Heart right ventricle (tissue), 16 donors: ENCODE measurements around the gene SPSB1. TPM values are rescaled to one million over a fixed set of nuclear protein-coding genes. Genes with fewer than 3 reads are reported as not detected.

Source experiments
- ATAC-seq, 8 donors: fragments of 200-7000 bp; cut with Tn5 transposase; one replicate each; pipeline ENCODE4 v1.9.1; 2020; ENCODE audit warnings: mild to moderate bottlenecking in 8 of 8, moderate library complexity in 8 of 8, moderate number of reproducible peaks in 1 of 8
- DNase-seq, 2 donors: peaks; one replicate each; pipeline ENCODE4 v3.0.0-alpha.2; 2020
- H3K27ac ChIP-seq, 10 donors: fragments of 200-600 bp; sonication (generic) in 2 of 10; one replicate each; pipeline versions ENCODE4 v1.5.0 to v1.8.0; 2020 to 2022; ENCODE audit warnings: mild to moderate bottlenecking in 3 of 10
- H3K27me3 ChIP-seq, 7 donors: fragments of 200-600 bp; one replicate each; pipeline ENCODE4 v1.8.0; 2021 to 2022; ENCODE audit warnings: mild to moderate bottlenecking in 2 of 7
- H3K36me3 ChIP-seq, 9 donors: fragments of 200-600 bp; sonication (generic) in 1 of 9; one replicate each; pipeline versions ENCODE4 v1.5.0 to v1.8.0; 2020 to 2022; ENCODE audit warnings: mild to moderate bottlenecking in 2 of 9
- H3K4me1 ChIP-seq, 9 donors: fragments of 200-600 bp; sonication (generic) in 1 of 9; one replicate each; pipeline versions ENCODE4 v1.5.0 to v1.8.0; 2020 to 2022; ENCODE audit warnings: mild to moderate bottlenecking in 4 of 9
- H3K4me3 ChIP-seq, 10 donors: fragments of 200-600 bp; sonication (generic) in 2 of 10; one replicate each; pipeline versions ENCODE4 v1.5.0 to v1.8.0; 2020 to 2022; ENCODE audit warnings: mild to moderate bottlenecking in 7 of 10, moderate library complexity in 2 of 10
- H3K9me3 ChIP-seq, 11 donors: fragments of 200-600 bp in 10 of 11; sonication (generic) in 2 of 11; one replicate each; pipeline versions ENCODE4 v1.5.0 to v1.8.0; 2013 to 2022; ENCODE audit warnings: mild to moderate bottlenecking in 2 of 11, control low read depth in 1 of 11, moderate library complexity in 1 of 11
- CTCF ChIP-seq, 9 donors: fragments of 200-600 bp; sonication (generic) in 2 of 9; IDR thresholded peaks; one replicate each; pipeline versions ENCODE4 v1.5.0 to v1.8.0; 2021 to 2022; ENCODE audit warnings: antibody characterized with exemption in 9 of 9, mild to moderate bottlenecking in 5 of 9, moderate library complexity in 1 of 9
- WGBS, 2 donors: extraction: QIAGEN DNeasy Blood & Tissue Kit; methylation state at CpG; one replicate each; pipeline ENCODE4 v1.1.7; 2013; ENCODE audit warnings: inconsistent platforms in 1 of 2; 5-methylcytosine and 5-hydroxymethylcytosine counted together
- intact Hi-C, 10 donors: fragments of 100-400 bp; cut with DNase I; formaldehyde crosslinking; loops; one replicate each; pipeline versions ENCODE4 v1.11.1 to v1.14.2; 2022
- polyA plus RNA-seq, 2 donors: library from polyadenylated mRNA; stranded (reverse); fragments of 200-250 nt; gene quantifications; one replicate each; pipeline ENCODE4 v1.2.3, GENCODE V29; 2013
- total RNA-seq, 10 donors: library from RNA; stranded (reverse); fragmentation: NEBNext Ultra II Directional in 3 of 10; extraction: Animal tissue kit (Norgen Biotek cat#: 25700) in 3 of 10; gene quantifications; one replicate each; pipeline versions ENCODE4 v1.2.1 to v1.2.4, GENCODE V29; 2021 to 2023
- donor health status: Arrhythmogenic right ventricular cardiomyopathy.
- donor health status: ischemic (EF 13 %, LVEDD 7.1; RV severe dilation, severe dysfunction).
- donor health status: healthy with polysubstance abuse.
- donor health status: DM: no; HTN: yes; CAD: no.
- donor health status: DM: no; HTN: no; CAD: no.
- donor health status: ischemic (EF 25% LVEDD 6.9; RV normal size, moderate dysfunction).
- donor health status: ischemic (EF 25% LVEDD 5.7; RV mildly dilated, moderate dysfunction).
- donor health status: healthy.
- donor health status: DM: yes; HTN: yes; CAD: no.
- donor health status: Ischemic cardiomyopathy.
- donor health status: ischemic (EF 35%, LVEDD 5.7; RV mildly dilated, moderate dysfunction).
- donor health status: nonischemic (EF 11% LVEDD 7.7; RV severe dilation, severe dysfunction).
- donor health status: DM: yes; HTN: yes; CAD: no.
- donor health status: PGD.
- donor health status: ischemic (EF 29% LVEDD 5.4; RV normal size, mild dysfunction).
- donor health status: nonischemic (EF 23%, LVEDD 6.1; RV moderate dilation, normal function).

The SPSB1 gene
- total and polyA plus RNA-seq, 12 donors: 5.5 to 16.5 (median 8.8) TPM

GRCh38 chr1:9309991-9310390, 17.3 kb downstream of the SPSB1 start:
- DNase-seq (no peak), ATAC-seq (no peak)
- no peaks in the 10 kb centered on the region for H3K9me3 ChIP-seq
- H3K27ac ChIP-seq: no peak overlapping the region
- peaks cover 0 to 19% (median 7%) of the 10 kb centered on the region in 9 donors for H3K4me1 ChIP-seq
- no peaks in the 10 kb centered on the region for H3K27me3 ChIP-seq
- intact Hi-C loops: no loop called here
- TF ChIP-seq CTCF (IDR thresholded peaks at IDR 0.05): no peak
- 91% methylated on average over 7 of the region's 7 CpGs for WGBS, 2 donors
- H3K36me3 ChIP-seq: no peaks in the 10 kb centered on the region
- no peak overlapping the region for H3K4me3 ChIP-seq

GRCh38 chr1:9311029-9311428, 18.3 kb downstream of the SPSB1 start:
- ATAC-seq (peak in 1 of 8 donors; percentile 10), DNase-seq (no peak)
- H3K4me3 ChIP-seq: no peak overlapping the region
- no peak overlapping the region for H3K27ac ChIP-seq
- H3K9me3 ChIP-seq: no peaks in the 10 kb centered on the region
- H3K36me3 ChIP-seq: no peaks in the 10 kb centered on the region
- H3K27me3 ChIP-seq: no peaks in the 10 kb centered on the region
- TF ChIP-seq CTCF (IDR thresholded peaks at IDR 0.05): no peak
- H3K4me1 ChIP-seq: peaks cover 0 to 18% (median 8%) of the 10 kb centered on the region in 9 donors
- intact Hi-C loops: no loop called here
- WGBS, 2 donors: 87 to 95% methylated on average over 10 of the region's 10 CpGs

GRCh38 chr1:9311479-9311878, 18.8 kb downstream of the SPSB1 start:
- DNase-seq: no peak
- Histone ChIP-seq H3K36me3 (no peaks in the 10 kb centered on the region), H3K4me1 (peaks cover 0 to 18% (median 8%) of the 10 kb centered on the region in 9 donors), H3K27me3 (no peaks in the 10 kb centered on the region), H3K4me3 (no peak overlapping the region), H3K27ac (no peak overlapping the region), H3K9me3 (no peaks in the 10 kb centered on the region)
- TF ChIP-seq CTCF (IDR thresholded peaks at IDR 0.05): no peak
- intact Hi-C loops: no loop called here
- ATAC-seq: no peak
- 58 to 61% methylated on average over 9 of the region's 9 CpGs for WGBS, 2 donors

- ATAC-seq: no peak
- no peak for TF ChIP-seq CTCF (IDR thresholded peaks at IDR 0.05)
- no peak for DNase-seq
- intact Hi-C loops: no loop called here
- Histone ChIP-seq H3K9me3 (no peaks in the 10 kb centered on the region), H3K36me3 (no peaks in the 10 kb centered on the region), H3K27me3 (no peaks in the 10 kb centered on the region), H3K4me1 (peaks cover 0 to 18% (median 8%) of the 10 kb centered on the region in 9 donors), H3K27ac (no peak overlapping the region), H3K4me3 (no peak overlapping the region)
- 93% methylated on average over 18 of the region's 18 CpGs for WGBS, 2 donors
These were observed 19.6 kb downstream of the SPSB1 start for GRCh38 chr1:9312168-9312720.
